NCI-H510A (cell line): Measurements from ENCODE around the gene FXYD6.
"Not testable (repeated sequence)": the region's sequence is repeated elsewhere in the genome, so short reads cannot be mapped to it uniquely, and the experiment has no call there.

Experiments
- DNase-seq: peaks from one replicate; lab custom pipeline; 2025; lab: John Stamatoyannopoulos, UW

FXYD6 gene

DNA sequence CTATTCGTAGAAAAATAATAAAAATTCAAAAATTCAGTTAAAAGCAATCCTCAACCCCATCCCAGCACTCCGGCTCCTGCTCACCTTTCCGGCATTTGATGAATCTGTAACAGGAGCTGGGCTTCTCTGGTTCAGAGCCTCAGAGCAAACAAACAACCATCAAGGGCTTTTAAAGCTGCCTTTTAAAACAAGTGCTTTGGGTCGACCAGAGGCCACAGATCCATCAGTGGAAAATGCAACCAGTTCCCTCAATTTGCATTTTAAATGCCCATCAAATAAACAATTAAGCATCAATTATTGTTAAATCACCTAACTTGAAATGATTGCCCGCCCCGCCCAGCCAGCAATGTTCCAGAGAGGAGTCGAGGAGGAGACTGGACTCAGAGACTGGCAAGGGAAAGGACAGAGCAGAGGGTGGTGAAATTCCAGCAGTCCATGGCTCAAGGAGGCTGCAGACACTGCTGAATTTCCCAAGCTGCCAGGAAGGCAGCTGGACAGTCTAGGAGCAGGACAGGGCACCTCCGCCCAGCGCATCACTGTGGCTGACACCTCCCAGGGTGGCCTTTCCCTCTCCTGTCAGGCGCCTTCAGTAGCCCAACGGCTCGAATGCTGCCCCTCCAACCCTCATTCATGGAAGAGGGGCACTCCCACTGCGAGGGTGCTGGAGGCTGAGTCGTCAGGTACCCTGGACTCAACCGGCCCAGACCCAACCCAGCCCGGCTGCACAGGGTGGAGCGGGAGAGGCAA is 7.5 kb downstream of the FXYD6 start:
- DNase-seq, result no peak

DNA sequence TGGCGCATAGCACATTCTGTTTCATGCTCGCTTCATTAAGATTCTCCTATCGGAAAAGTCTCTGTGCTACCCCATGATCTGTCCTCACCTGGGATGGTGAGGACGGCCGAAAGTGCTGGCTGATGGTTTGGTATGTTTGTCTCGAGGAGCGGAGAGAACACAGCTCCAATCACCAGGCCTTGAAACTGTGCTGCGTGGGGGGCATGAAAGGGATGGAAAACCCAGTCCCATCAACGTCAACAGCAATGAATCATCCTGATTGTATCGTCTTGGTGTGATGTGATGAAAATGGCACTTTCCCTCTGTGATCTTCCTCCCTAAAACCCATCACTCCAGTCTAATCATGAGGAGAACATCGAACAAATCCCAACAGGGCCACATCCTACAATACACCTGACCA is 8.4 kb downstream of the FXYD6 start:
- no peak for DNase-seq

DNA sequence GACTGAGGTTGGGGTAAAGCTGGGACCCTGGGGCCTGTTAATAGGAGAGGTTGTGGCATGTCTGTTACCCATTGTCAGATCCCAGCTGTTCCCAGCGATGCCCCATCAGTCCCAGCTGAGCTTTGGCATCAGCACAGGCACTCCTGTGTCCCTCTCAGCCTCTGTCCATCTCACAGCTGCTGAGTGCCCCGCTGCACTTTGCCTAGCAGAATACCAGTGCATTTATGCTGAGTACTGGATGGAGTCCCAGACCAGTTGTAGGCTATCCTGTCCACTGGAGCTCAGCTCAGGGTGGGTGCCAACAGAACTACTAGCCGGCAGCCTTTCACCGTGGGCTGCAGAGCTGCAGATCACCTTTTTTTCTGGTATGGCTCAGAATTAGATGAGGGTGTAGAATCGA is 9.9 kb downstream of the FXYD6 start:
- DNase-seq, result no peak

DNA sequence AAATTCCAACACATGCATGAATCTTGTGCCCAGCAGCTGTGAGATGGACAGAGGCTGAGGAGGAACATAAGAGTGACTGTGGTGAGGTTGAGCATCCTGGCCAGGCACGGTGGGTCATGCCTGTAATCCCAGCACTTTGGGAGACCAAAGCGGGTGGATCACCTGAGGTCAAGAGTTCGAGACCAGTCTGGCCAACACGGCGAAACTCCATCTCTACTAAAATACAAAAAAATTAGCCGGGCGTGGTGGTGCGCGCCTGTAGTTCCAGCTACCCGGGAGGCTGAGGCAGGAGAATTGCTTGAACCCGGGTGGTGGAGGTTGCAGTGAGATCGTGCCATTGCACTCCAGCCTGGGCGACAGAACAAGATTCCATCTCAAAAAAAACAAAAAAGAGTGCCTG is 10.9 kb downstream of the FXYD6 start:
- DNase-seq, result not testable (repeated sequence)

- no peak for DNase-seq
Measured at GRCh38 chr11:117863383-117863782, 13.1 kb downstream of the FXYD6 start.

- no peak for DNase-seq
Measured at GRCh38 chr11:117862753-117863152, 13.7 kb downstream of the FXYD6 start.

DNA sequence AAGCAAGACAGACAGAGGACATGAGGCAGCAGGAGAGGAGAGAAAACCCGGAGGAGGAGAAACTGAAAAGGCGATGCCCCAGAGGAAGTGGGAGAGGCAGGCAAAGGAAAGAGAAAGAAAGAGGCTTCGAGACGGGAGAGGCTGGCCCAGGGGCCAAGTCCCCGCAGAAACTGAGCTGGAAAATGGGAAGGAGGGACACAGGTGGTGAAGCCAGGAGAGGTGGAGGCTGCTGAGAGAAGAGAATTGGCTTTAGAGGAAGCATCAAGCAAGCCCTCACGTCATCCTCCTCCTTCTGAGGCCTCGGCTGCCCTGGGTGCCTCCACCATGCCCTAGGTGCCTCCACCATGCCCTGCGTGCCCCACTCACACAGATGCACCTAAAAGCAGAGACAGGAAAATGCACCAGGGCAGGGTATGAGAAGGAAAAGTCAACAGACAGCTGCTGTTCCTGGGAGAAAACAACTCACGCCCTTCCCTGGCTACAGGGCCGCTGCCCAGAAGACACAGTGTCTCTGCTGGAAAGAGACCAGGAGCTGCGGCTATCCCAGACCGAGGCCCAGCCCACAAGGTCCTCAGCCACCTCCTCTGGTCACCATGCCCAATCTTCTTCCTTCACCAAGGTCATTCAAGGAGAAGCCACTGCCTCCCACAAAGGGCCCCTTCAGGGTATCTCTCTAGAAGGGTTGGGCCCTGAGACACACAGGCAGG is 14.3 kb downstream of the FXYD6 start:
- DNase-seq, result no peak

GRCh38 chr11:117861151-117862018 is 15.1 kb downstream of the FXYD6 start:
- DNase-seq, result peak; percentile 94

DNA sequence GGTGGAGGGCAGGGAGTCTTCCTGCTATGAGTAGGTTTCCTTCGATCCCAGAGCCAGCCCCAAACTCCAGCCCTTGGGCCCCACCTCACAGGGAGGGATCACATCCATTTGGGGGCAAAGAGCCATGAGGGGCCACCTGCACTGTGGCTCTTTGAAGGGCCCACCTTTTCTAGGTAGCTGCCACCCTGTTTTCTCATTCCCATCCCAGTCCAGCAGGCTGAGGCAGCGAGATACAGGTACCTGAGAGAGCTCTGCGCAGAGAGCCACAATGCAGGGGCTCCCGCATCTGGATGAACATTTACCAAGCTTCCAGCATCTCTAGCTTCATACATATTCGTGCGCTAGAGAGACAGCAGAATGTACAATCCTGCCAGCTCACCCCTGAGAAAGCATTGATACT is 16.3 kb downstream of the FXYD6 start:
- DNase-seq, result no peak

- no peak for DNase-seq
Measured at GRCh38 chr11:117859488-117860112, 16.9 kb downstream of the FXYD6 start.

- DNase-seq, result no peak
Measured at GRCh38 chr11:117859061-117859460, 17.4 kb downstream of the FXYD6 start.

DNA sequence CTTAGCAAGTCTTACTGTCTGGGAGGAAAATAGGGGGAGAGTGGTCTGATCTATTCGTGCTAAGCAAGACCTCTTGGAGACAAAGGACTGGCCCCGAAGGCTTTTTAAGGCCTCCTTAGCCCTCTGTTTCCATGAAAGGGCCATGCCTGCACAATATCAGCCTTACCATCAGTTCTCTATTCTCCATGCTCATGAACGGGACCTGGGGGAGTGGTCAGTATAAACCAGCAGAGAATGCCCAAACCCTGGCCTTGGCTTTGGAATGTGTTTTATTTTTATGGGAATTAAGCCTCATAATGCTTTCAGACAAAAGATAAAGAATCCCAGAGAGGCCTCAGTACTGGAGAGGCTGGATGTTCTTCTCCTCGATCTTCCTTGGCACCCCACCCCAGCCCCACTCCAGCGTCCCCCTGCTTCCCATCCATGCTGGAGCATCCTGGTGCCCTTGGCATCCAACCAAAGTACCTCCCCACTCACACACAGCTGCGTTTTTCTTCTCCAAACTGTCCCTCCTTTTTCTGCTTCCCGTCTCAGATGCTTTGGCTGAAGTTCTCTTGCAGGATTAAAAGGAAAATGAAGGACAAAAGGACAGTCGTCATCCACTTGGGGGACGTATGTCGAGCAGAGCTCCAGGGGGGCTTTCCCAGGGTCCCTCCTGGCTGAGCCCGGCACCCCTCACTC is 18.6 kb downstream of the FXYD6 start:
- DNase-seq, result no peak

DNA sequence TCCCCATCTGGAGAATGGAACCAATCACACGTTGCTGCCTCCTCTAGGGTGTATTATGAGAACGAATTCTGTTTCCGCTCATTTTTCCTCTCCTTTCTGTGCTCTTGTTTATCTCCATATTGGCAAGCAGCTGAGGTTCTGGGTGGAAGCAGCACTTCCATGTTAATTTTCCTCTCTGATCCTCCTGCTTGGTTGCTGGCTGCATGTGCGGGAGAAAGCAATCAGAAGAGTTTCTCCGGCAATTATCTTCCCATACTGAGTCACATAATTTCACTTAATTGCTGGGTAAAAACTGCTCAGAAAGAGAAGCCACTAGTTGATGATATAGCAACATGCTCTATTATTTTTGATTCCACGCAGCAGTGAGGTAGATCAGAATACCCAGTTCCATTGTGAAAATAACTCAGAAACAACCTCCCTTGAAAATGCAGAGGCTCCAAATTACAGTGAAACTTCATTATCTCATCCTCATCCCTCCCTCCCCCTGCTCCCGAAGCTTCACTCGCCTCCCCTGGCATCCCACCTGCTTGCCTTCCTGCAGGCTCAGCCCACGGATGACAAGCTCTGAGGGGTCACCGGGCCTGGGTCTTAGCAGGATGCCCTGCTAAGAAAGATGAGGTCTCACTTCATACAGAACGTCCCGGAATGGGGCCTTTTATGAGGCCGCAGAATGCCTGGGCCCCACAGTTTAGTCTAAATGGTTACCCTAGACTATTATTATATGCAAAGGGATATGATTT is 20.4 kb downstream of the FXYD6 start:
- no peak for DNase-seq

DNA sequence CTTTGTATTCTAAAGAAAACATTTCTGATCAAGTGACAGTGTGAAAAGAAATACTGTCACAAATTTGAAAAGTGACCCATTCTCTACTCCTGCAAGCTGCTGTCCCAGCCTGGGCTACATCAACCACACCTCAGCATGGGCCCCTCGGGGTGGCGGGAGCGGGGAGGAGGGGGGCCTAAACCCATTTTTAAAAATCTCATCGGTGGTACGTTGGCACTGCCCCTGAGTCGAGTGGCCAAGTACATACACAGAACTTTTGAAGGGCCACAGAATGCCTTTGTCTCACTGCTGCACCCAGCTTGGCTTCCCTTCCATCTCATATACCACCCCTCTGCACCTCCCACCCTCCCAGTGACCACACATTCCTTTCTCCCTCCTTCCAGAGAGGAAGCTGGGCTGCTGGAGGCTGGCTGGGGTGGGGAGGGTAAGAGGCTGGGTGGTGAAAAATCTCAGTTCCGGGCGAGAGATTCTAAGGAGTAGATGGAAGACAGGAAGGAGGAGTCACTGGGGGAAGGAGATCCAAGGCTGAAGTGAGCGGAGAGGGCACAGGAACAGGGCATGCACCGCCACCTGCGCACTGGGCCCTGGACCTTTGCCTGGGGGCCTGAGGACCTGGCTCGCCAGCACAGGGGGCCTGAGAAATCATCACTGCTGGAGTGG is 21.1 kb downstream of the FXYD6 start:
- no peak for DNase-seq

DNA sequence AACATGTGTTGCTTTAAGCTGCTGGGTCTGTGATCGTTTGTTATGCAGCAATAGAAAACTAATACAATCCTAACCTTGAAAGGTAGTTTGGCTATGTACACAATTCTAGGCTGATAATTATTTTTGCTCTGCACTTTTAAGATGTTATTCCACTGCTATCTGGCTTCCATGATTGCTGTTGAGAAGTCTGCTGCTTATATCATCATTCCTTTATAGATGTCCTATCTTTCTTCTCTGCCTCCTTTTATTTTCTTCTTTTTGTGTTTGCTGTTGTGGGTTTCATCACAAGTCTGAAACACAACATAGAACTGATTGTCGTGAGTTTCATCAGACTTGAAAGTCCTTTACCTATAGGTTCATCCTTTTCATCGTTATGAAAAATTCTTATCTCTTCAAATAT is 24.1 kb downstream of the FXYD6 start:
- no peak for DNase-seq

GRCh38 chr11:117851852-117852251 is 24.6 kb downstream of the FXYD6 start:
- no peak for DNase-seq

GRCh38 chr11:117851106-117851505 is 25.4 kb downstream of the FXYD6 start:
- DNase-seq, result no peak

GRCh38 chr11:117849781-117850414 is 26.6 kb downstream of the FXYD6 start:
- no peak for DNase-seq

GRCh38 chr11:117843666-117844484 is 32.6 kb downstream of the FXYD6 start:
- no peak for DNase-seq
